ENCODE results near the gene TMEM238.

The TMEM238 gene

DNA sequence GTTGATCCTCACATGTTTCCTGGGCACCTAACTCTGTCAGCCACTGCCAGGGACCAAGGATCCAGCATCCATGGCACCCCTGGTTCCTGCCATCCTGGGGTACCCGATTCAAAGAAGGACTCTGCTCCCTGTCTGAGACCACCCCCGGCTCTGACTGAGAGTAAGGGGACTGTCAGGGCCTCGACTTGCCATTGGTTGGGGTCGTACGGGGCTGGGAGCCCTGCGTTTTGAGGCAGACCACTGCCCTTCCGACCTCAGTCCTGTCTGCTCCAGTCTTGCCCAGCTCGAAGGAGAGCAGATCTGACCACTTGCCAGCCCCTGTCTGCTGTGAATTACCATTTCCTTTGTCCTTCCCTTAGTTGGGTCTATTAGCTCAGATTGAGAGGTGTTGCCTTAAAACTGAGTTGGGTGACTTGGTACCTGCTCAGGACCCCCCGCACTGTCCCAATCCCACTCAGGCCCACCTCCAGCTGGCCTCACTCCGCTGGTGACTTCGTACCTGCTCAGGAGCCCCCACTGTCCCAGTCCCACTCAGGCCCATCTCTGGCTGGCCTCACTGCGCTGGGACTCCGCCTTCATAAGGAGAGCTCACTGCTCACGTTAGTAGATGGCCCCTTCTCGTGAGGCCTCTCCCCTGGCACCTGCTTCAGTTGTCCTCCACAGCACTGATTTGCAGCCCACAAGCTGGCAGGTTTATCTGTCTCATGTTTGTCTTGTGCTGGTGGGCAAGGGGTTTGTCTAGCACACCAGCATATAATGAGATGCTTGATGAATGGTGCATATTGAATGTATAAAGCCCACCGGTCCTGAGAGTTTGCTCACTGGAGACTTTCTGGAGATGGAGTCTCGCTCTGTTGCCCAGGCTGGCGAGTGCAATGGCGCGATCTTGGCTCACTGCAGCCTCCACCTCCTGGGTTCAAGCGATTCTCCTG is 5.6 kb upstream of the TMEM238 start:
- Histone ChIP-seq H3K4me3 (ENCODE audit: low read depth, low read length) (no peak overlapping the region), H3K36me3 (peaks cover 57% of the 10 kb centered on the region), H3K27ac (no peak overlapping the region; the same call in 1 of the 2 replicates), H3K27me3 (ENCODE audit: insufficient read depth, low read depth, severe bottlenecking) (no peaks in the 10 kb centered on the region), H3K9me3 (ENCODE audit: severe bottlenecking) (no peaks in the 10 kb centered on the region)
- DNase-seq: no peak
- TF ChIP-seq, protein P1, sequence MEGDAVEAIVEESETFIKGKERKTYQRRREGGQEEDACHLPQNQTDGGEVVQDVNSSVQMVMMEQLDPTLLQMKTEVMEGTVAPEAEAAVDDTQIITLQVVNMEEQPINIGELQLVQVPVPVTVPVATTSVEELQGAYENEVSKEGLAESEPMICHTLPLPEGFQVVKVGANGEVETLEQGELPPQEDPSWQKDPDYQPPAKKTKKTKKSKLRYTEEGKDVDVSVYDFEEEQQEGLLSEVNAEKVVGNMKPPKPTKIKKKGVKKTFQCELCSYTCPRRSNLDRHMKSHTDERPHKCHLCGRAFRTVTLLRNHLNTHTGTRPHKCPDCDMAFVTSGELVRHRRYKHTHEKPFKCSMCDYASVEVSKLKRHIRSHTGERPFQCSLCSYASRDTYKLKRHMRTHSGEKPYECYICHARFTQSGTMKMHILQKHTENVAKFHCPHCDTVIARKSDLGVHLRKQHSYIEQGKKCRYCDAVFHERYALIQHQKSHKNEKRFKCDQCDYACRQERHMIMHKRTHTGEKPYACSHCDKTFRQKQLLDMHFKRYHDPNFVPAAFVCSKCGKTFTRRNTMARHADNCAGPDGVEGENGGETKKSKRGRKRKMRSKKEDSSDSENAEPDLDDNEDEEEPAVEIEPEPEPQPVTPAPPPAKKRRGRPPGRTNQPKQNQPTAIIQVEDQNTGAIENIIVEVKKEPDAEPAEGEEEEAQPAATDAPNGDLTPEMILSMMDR (IDR thresholded peaks at IDR 0.05; ENCODE audit: low read depth, low read length): no peak

DNA sequence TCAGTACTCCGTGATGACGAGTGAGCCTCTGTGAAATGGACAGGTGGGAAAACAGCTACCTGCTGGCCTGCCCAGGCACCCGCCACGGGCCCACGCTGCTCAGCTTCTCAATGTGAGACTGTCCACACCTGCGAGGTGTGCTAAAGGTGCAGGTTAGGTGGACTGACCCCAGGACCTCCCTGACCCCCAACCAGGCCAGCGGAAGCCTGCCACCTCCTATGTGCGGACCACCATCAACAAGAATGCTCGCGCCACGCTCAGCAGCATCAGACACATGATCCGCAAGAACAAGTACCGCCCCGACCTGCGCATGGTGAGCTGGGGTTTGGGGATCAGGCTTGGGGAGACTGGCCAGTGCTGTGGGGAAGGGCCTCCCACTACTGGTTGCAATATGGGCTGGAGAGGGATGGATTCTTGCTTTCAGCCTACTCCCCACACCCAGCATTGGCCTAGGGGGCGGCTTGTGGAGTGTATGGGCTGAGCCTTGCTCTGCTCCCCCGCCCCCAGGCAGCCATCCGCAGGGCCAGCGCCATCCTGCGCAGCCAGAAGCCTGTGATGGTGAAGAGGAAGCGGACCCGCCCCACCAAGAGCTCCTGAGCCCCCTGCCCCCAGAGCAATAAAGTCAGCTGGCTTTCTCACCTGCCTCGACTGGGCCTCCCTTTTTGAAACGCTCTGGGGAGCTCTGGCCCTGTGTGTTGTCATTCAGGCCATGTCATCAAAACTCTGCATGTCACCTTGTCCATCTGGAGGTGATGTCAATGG is 3.8 kb upstream of the TMEM238 start:
- Histone ChIP-seq H3K36me3 (peaks cover 57% of the 10 kb centered on the region), H3K9me3 (ENCODE audit: severe bottlenecking) (no peaks in the 10 kb centered on the region), H3K4me3 (ENCODE audit: low read depth, low read length) (no peak overlapping the region), H3K27ac (no peak overlapping the region), H3K27me3 (ENCODE audit: insufficient read depth, low read depth, severe bottlenecking) (no peaks in the 10 kb centered on the region)
- TF ChIP-seq, protein P1 (IDR thresholded peaks at IDR 0.05; ENCODE audit: low read depth, low read length): no peak
- DNase-seq: no peak

DNA sequence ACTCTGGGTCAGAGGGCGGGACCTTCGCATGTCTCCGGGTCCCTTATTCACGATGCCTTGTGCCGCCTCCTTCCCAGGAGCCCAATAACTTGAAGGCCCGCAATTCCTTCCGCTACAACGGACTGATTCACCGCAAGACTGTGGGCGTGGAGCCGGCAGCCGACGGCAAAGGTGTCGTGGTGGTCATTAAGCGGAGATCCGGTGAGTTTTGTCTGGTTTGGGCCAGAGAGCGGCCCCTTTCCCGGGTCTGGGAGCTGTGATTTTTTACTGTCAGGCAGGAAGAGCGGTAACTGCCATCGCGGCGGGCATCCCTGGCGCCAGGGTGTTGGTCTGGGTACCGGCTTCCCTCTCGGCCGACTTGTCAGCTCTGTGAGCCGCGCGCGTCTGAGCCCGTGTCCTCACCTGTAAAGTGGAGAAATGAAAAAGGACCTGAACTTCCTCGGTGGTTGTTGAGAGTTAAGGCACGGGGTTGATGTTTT is 2.4 kb upstream of the TMEM238 start:
- H3K9me3 ChIP-seq (ENCODE audit: severe bottlenecking): no peaks in the 10 kb centered on the region
- H3K27ac ChIP-seq: peak overlapping the region; percentile 79
- peak overlapping the region; percentile 85 for H3K4me3 ChIP-seq (ENCODE audit: low read depth, low read length)
- no peak for DNase-seq
- TF ChIP-seq, protein P1 (IDR thresholded peaks at IDR 0.05; ENCODE audit: low read depth, low read length): no peak
- peaks cover 52% of the 10 kb centered on the region for H3K36me3 ChIP-seq
- H3K27me3 ChIP-seq (ENCODE audit: insufficient read depth, low read depth, severe bottlenecking): no peaks in the 10 kb centered on the region

DNA sequence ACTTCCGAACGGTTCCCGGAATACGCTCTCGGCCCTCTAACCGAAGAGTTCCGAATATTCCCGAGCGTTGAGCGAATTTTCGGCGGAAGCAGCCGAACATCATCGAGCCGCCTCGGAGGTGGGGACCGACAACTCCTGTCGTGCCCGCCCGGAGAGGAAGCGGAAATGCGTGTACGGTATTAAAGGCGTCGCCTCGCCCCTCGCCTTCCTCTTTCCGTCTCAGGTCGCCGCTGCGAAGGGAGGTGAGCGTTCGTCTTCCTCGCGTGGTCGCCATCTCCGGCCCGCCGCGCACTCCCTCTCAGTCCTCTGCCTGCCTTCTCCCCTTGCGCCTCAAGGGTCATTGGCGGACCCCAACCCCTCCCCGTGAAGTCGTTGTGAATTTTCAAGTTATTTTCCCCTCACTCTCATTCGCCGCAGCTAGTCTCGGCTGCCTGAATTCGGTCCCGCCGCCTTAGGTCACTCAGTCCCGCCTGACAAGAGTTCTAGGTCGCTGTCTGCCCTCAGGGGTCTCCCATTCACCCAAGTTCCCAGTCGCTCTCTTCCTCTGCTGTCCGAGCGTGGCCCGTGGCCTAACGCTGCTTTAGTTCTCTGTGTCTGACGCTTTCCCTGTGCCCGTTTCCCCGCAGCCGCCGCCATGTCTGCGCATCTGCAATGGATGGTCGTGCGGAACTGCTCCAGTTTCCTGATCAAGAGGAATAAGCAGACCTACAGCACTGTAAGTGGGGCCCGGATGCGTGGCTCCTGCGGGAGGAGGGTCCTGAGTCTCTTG is 1.8 kb upstream of the TMEM238 start, which contains the start of gene RPL28:
TSS of gene RPL28 (plus strand) at position 209 of the 769 bp plus-strand sequence. CDS start at position 635, 426 bp downstream.
- Histone ChIP-seq H3K36me3 (peaks cover 46% of the 10 kb centered on the region), H3K27ac (peak within 1 kb of the TSS; percentile 79)
- TF ChIP-seq, protein P1 (IDR thresholded peaks at IDR 0.05; ENCODE audit: low read depth, low read length): no peak

DNA sequence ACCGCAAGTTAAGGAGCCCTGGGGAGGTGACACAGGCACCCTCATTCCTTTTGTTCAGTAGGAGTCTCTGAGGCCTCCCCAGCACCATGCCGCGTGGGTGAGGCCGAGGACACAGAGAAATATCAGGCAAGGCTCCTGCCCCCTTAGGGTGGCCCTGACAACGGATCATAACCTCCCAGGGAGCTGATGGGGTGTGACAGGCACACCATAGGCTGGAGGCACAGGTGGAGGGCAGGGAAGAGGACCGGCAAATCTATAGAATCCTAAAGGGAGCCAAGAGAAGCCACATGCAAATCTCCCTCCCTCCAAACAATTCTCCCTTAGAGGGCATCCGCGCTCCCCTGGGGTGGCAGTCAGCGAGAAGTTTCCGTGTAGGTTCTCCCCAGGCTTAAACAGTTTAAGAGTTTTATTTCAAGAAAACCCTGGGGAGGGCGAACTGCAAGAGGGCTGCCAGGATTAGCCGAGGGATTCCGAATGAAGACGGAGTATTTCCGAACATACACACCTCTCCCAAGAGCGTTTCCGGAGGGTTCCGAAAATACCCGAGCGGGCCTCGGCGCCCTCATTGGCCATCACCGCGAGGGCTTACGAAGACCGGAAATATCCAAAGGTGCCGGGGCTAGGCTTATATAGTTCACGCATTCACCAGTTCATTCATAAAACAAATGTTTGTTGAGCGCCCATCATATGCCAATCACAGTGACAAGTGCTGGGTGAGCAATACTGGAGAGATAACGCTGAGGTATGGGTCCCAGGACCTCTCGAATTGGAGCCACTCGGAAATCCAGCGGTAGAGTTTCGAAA is 1.0 kb upstream of the TMEM238 start:
- TF ChIP-seq, protein P1 (IDR thresholded peaks at IDR 0.05; ENCODE audit: low read depth, low read length): no peak
- Histone ChIP-seq H3K4me3 (ENCODE audit: low read depth, low read length) (peak overlapping the region; percentile 85), H3K36me3 (peaks cover 40% of the 10 kb centered on the region), H3K9me3 (ENCODE audit: severe bottlenecking) (no peaks in the 10 kb centered on the region), H3K27ac (peak overlapping the region; percentile 79), H3K27me3 (ENCODE audit: insufficient read depth, low read depth, severe bottlenecking) (no peaks in the 10 kb centered on the region)
- DNase-seq: peak; percentile 98

More for the DNA sequence above, 1.8 kb upstream of the TMEM238 start, which contains the start of gene RPL28:
- peak; percentile 97 for DNase-seq
- H3K27me3 ChIP-seq (ENCODE audit: insufficient read depth, low read depth, severe bottlenecking): no peaks in the 10 kb centered on the region
- H3K4me3 ChIP-seq (ENCODE audit: low read depth, low read length): peak within 1 kb of the TSS; percentile 85
- no peaks in the 10 kb centered on the region for H3K9me3 ChIP-seq (ENCODE audit: severe bottlenecking)
